ENCODE measurements around the gene HPSE2.
"Not testable (repeated sequence)": the region's sequence is repeated elsewhere in the genome, so short reads cannot be mapped to it uniquely, and the experiment has no call there.

HPSE2 gene

DNA sequence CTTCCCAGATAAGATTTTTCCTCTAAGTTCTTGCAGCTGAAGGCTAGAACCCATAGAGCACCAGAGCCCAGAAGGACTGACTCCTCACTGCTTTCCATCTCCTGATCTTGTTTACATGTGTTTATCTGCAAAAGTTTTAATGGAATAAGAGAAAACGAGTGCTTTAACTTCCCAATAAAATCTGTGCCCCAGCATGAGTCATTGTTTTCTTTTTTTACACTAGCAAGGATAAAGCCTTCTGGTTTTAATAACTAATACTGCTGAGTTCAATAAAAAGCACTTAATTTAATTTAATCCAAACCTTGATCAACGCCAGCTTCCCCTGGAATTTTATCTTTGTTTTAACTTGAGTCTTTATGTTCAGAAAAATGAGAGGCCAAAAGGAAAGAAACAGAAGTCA lies 227.6 kb downstream of the HPSE2 start:
- Histone ChIP-seq H3K4me3 (ENCODE audit: insufficient read depth, low read depth, low read length) (no peak overlapping the region), H3K36me3 (ENCODE audit: control insufficient read depth, insufficient read depth, low read length) (no peaks in the 10 kb centered on the region), H3K4me1 (ENCODE audit: control insufficient read depth, insufficient read depth, low read length) (no peaks in the 10 kb centered on the region), H3K27ac (ENCODE audit: insufficient read depth, low read depth, low read length, poor library complexity, severe bottlenecking) (no peak overlapping the region), H3K9me3 (ENCODE audit: control insufficient read depth, low read length) (no peaks in the 10 kb centered on the region), H3K27me3 (ENCODE audit: control insufficient read depth, insufficient read depth, low read length, poor library complexity, severe bottlenecking) (no peaks in the 10 kb centered on the region)
- WGBS, 2 experiments: 95 to 100% methylated on average over 1 to 2 of the region's 2 CpGs

GRCh38 chr10:99007457-99007856 lies 228.2 kb downstream of the HPSE2 start:
- H3K4me3 ChIP-seq (ENCODE audit: insufficient read depth, low read depth, low read length): no peak overlapping the region
- H3K27me3 ChIP-seq (ENCODE audit: control insufficient read depth, insufficient read depth, low read length, poor library complexity, severe bottlenecking): no peaks in the 10 kb centered on the region
- H3K4me1 ChIP-seq (ENCODE audit: control insufficient read depth, insufficient read depth, low read length): no peaks in the 10 kb centered on the region
- H3K27ac ChIP-seq (ENCODE audit: insufficient read depth, low read depth, low read length, poor library complexity, severe bottlenecking): no peak overlapping the region
- no peaks in the 10 kb centered on the region for H3K36me3 ChIP-seq (ENCODE audit: control insufficient read depth, insufficient read depth, low read length)
- no peaks in the 10 kb centered on the region for H3K9me3 ChIP-seq (ENCODE audit: control insufficient read depth, low read length)

DNA sequence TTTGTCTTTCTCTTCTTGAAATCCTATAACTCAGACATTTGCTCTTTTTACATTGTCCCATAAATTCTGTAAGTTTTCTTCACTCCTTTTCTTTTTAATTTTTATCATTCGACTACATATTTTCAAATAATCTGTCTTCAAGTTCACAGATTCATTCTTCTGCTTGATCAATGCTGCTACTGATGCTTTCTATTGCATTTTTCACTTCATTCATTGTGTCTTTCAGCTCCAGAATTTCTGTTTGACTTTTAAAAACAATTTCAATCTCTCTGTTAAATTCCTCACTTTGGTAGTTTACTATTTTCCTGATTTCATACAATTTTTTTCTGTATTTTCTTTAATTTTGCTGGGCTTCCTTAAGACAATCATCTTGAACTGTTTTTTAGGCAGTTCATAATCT lies 230.4 kb downstream of the HPSE2 start:
- WGBS, 2 experiments: 81 to 91% methylated on average over 1 of the region's 1 CpG
- H3K36me3 ChIP-seq (ENCODE audit: control insufficient read depth, insufficient read depth, low read length): no peaks in the 10 kb centered on the region
- H3K4me1 ChIP-seq (ENCODE audit: control insufficient read depth, insufficient read depth, low read length): no peaks in the 10 kb centered on the region
- H3K27ac ChIP-seq (ENCODE audit: insufficient read depth, low read depth, low read length, poor library complexity, severe bottlenecking): no peak overlapping the region
- no peaks in the 10 kb centered on the region for H3K9me3 ChIP-seq (ENCODE audit: control insufficient read depth, low read length)
- no peaks in the 10 kb centered on the region for H3K27me3 ChIP-seq (ENCODE audit: control insufficient read depth, insufficient read depth, low read length, poor library complexity, severe bottlenecking)
- no peak overlapping the region for H3K4me3 ChIP-seq (ENCODE audit: insufficient read depth, low read depth, low read length)

GRCh38 chr10:99004738-99005137 lies 230.9 kb downstream of the HPSE2 start:
- 80 to 100% methylated on average over 1 of the region's 1 CpG for WGBS, 2 experiments
- no peaks in the 10 kb centered on the region for H3K36me3 ChIP-seq (ENCODE audit: control insufficient read depth, insufficient read depth, low read length)

DNA sequence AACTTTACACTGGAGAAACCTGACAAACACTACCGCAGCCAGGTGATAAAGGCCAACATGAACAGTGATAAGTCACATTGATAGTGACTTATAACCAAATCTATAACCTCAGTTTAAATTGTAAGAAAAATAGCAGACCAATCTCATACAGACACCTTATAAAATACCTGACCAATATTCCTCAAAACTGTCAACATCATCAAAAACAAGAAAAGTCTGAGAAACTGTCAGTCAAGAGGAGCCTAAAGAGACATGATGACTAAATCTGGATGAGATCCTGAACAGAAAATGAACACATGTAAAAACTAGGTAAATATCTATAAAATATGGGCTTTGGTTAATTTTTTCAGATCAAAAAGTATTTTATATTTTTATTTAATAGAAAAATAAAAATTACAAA lies 233.3 kb downstream of the HPSE2 start:
- H3K27me3 ChIP-seq (ENCODE audit: control insufficient read depth, insufficient read depth, low read length, poor library complexity, severe bottlenecking): no peaks in the 10 kb centered on the region
- no peaks in the 10 kb centered on the region for H3K36me3 ChIP-seq (ENCODE audit: control insufficient read depth, insufficient read depth, low read length)
- no peaks in the 10 kb centered on the region for H3K4me1 ChIP-seq (ENCODE audit: control insufficient read depth, insufficient read depth, low read length)
- WGBS, 2 experiments: 100% methylated on average over 1 of the region's 1 CpG; no CpG with 5 or more reads in 1 of the 2 experiments
- no peaks in the 10 kb centered on the region for H3K9me3 ChIP-seq (ENCODE audit: control insufficient read depth, low read length)
- no peak overlapping the region for H3K27ac ChIP-seq (ENCODE audit: insufficient read depth, low read depth, low read length, poor library complexity, severe bottlenecking)
- no peak overlapping the region for H3K4me3 ChIP-seq (ENCODE audit: insufficient read depth, low read depth, low read length)

More at GRCh38 chr10:99004738-99005137, 230.9 kb downstream of the HPSE2 start:
- no peaks in the 10 kb centered on the region for H3K27me3 ChIP-seq (ENCODE audit: control insufficient read depth, insufficient read depth, low read length, poor library complexity, severe bottlenecking)
- H3K4me3 ChIP-seq (ENCODE audit: insufficient read depth, low read depth, low read length): no peak overlapping the region
- H3K9me3 ChIP-seq (ENCODE audit: control insufficient read depth, low read length): no peaks in the 10 kb centered on the region
- H3K27ac ChIP-seq (ENCODE audit: insufficient read depth, low read depth, low read length, poor library complexity, severe bottlenecking): no peak overlapping the region
- H3K4me1 ChIP-seq (ENCODE audit: control insufficient read depth, insufficient read depth, low read length): no peaks in the 10 kb centered on the region

GRCh38 chr10:98997596-98997995 lies 238.1 kb downstream of the HPSE2 start:
- H3K27ac ChIP-seq (ENCODE audit: insufficient read depth, low read depth, low read length, poor library complexity, severe bottlenecking): no peak overlapping the region
- no peak overlapping the region for H3K4me3 ChIP-seq (ENCODE audit: insufficient read depth, low read depth, low read length)
- no peaks in the 10 kb centered on the region for H3K4me1 ChIP-seq (ENCODE audit: control insufficient read depth, insufficient read depth, low read length)
- H3K36me3 ChIP-seq (ENCODE audit: control insufficient read depth, insufficient read depth, low read length): no peaks in the 10 kb centered on the region
- 80 to 86% methylated on average over 4 of the region's 4 CpGs for WGBS, 2 experiments
- no peaks in the 10 kb centered on the region for H3K9me3 ChIP-seq (ENCODE audit: control insufficient read depth, low read length)
- no peaks in the 10 kb centered on the region for H3K27me3 ChIP-seq (ENCODE audit: control insufficient read depth, insufficient read depth, low read length, poor library complexity, severe bottlenecking)

DNA sequence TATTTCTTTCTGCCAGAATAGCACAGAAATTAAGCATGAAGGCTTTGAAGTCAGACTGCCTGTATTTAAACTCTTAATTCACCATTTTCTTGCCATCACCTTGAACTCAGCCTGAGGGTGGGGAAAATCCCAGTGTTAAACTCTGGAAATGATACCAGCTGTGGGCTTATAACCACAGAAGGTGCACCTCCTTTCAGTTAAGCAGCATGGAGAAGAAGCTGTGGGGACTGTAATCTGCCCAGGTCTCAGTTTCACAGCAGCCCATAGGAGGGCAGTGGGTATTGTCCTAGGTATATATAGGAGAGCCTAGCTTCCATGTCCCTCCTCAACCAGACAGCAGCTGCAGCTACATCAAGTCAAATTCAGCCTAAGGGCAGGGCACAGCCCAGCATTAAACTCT lies 241.6 kb downstream of the HPSE2 start:
- no peak overlapping the region for H3K4me3 ChIP-seq (ENCODE audit: insufficient read depth, low read depth, low read length)
- H3K4me1 ChIP-seq (ENCODE audit: control insufficient read depth, insufficient read depth, low read length): no peaks in the 10 kb centered on the region
- H3K9me3 ChIP-seq (ENCODE audit: control insufficient read depth, low read length): no peaks in the 10 kb centered on the region
- H3K36me3 ChIP-seq (ENCODE audit: control insufficient read depth, insufficient read depth, low read length): no peaks in the 10 kb centered on the region
- no peaks in the 10 kb centered on the region for H3K27me3 ChIP-seq (ENCODE audit: control insufficient read depth, insufficient read depth, low read length, poor library complexity, severe bottlenecking)
- H3K27ac ChIP-seq (ENCODE audit: insufficient read depth, low read depth, low read length, poor library complexity, severe bottlenecking): no peak overlapping the region

GRCh38 chr10:98983751-98984150 lies 251.9 kb downstream of the HPSE2 start:
- not testable (repeated sequence) for H3K4me1 ChIP-seq (ENCODE audit: control insufficient read depth, insufficient read depth, low read length); H3K27me3 ChIP-seq (ENCODE audit: control insufficient read depth, insufficient read depth, low read length, poor library complexity, severe bottlenecking); H3K9me3 ChIP-seq (ENCODE audit: control insufficient read depth, low read length); H3K36me3 ChIP-seq (ENCODE audit: control insufficient read depth, insufficient read depth, low read length); H3K27ac ChIP-seq (ENCODE audit: insufficient read depth, low read depth, low read length, poor library complexity, severe bottlenecking); H3K4me3 ChIP-seq (ENCODE audit: insufficient read depth, low read depth, low read length)
- WGBS, 2 experiments: 90% methylated on average over 9 of the region's 9 CpGs

- WGBS, 2 experiments: 84 to 86% methylated on average over 5 of the region's 5 CpGs
- no peaks in the 10 kb centered on the region for H3K36me3 ChIP-seq (ENCODE audit: control insufficient read depth, insufficient read depth, low read length)
- no peaks in the 10 kb centered on the region for H3K27me3 ChIP-seq (ENCODE audit: control insufficient read depth, insufficient read depth, low read length, poor library complexity, severe bottlenecking)
- H3K4me3 ChIP-seq (ENCODE audit: insufficient read depth, low read depth, low read length): no peak overlapping the region
- no peaks in the 10 kb centered on the region for H3K4me1 ChIP-seq (ENCODE audit: control insufficient read depth, insufficient read depth, low read length)
- no peak overlapping the region for H3K27ac ChIP-seq (ENCODE audit: insufficient read depth, low read depth, low read length, poor library complexity, severe bottlenecking)
- no peaks in the 10 kb centered on the region for H3K9me3 ChIP-seq (ENCODE audit: control insufficient read depth, low read length)
These were observed 255.3 kb downstream of the HPSE2 start for GRCh38 chr10:98980353-98980752.

DNA sequence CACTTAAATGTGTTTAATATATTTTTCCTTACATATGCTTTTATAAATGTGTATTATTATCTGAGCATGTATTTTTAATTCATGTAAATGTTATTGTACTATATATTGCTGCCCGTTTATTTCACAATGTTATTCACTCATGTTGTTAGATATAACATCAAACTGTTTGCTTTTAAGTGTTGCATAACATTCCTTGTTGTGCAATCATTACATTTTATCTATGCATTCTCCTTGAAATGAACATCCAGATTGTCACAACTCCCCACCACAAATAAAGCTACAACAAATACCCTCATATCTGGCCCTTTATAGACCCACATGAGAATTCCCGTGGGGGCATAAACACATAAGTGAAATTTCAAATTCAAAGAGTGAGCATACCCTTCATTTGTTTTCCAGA lies 264.2 kb downstream of the HPSE2 start:
- Histone ChIP-seq H3K9me3 (ENCODE audit: control insufficient read depth, low read length) (no peaks in the 10 kb centered on the region), H3K27me3 (ENCODE audit: control insufficient read depth, insufficient read depth, low read length, poor library complexity, severe bottlenecking) (no peaks in the 10 kb centered on the region), H3K36me3 (ENCODE audit: control insufficient read depth, insufficient read depth, low read length) (no peaks in the 10 kb centered on the region), H3K4me1 (ENCODE audit: control insufficient read depth, insufficient read depth, low read length) (no peaks in the 10 kb centered on the region), H3K4me3 (ENCODE audit: insufficient read depth, low read depth, low read length) (no peak overlapping the region), H3K27ac (ENCODE audit: insufficient read depth, low read depth, low read length, poor library complexity, severe bottlenecking) (no peak overlapping the region)
- 77 to 86% methylated on average over 1 of the region's 2 CpGs for WGBS, 2 experiments

DNA sequence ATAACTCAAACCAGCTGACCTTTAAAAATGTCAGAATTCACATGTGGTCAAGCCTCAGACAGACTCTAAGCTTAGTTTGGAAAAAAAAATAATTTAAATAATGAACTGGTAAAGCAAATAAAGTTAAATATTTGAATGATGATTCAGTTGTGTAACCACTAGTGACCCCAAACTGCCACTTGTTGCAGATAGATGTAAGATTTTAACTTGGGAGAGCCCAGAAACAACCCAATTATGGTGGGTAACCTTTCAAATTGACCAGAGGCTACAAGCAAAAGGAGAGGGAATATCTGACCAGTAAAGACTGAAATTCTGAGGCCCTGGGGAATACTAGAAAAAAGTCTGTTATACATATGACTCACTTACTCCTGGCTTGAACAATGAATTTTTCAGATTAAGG lies 268.1 kb downstream of the HPSE2 start:
- Histone ChIP-seq H3K27me3 (ENCODE audit: control insufficient read depth, insufficient read depth, low read length, poor library complexity, severe bottlenecking) (no peaks in the 10 kb centered on the region), H3K4me3 (ENCODE audit: insufficient read depth, low read depth, low read length) (no peak overlapping the region), H3K36me3 (ENCODE audit: control insufficient read depth, insufficient read depth, low read length) (no peaks in the 10 kb centered on the region), H3K9me3 (ENCODE audit: control insufficient read depth, low read length) (no peaks in the 10 kb centered on the region), H3K4me1 (ENCODE audit: control insufficient read depth, insufficient read depth, low read length) (no peaks in the 10 kb centered on the region), H3K27ac (ENCODE audit: insufficient read depth, low read depth, low read length, poor library complexity, severe bottlenecking) (no peak overlapping the region)

All from ectodermal cell (in vitro differentiated cells).